WTC11 (cell line): ENCODE results near the gene C10orf105.

Experiments used
- CREB1 ChIP-seq: sonication (generic); formaldehyde crosslinking; IDR thresholded peaks from 2 replicates; pipeline ENCODE4 v1.8.0; 2023; ENCODE audit warnings: mild to moderate bottlenecking, missing genetic modification reagents
- CTCF ChIP-seq: fragments of 200-600 bp; IDR thresholded peaks from 2 replicates; pipeline ENCODE4 v1.8.0; 2022; ENCODE audit warnings: antibody characterized with exemption
- ETV6 ChIP-seq: sonication (generic); formaldehyde crosslinking; IDR thresholded peaks from 2 replicates; pipeline ENCODE4 v1.8.1; 2022; ENCODE audit warnings: mild to moderate bottlenecking, missing genetic modification reagents
- MXD4 ChIP-seq: fragments of 250-450 bp; sonication (Bioruptor Pico); IDR thresholded peaks from 2 replicates; pipeline ENCODE4 v1.8.0; 2021; ENCODE audit warnings: mild to moderate bottlenecking, moderate library complexity, borderline replicate concordance
- NFYB ChIP-seq: sonication (generic); formaldehyde crosslinking; conservative IDR thresholded peaks from 2 replicates; pipeline ENCODE4 v1.8.0; 2022; ENCODE audit warnings: low read depth, missing genetic modification reagents
- SP1 ChIP-seq: sonication (generic); formaldehyde crosslinking; conservative IDR thresholded peaks from 2 replicates; pipeline ENCODE4 v1.8.1; 2022; ENCODE audit warnings: missing genetic modification reagents
- STAT6 ChIP-seq: sonication (generic); formaldehyde crosslinking; conservative IDR thresholded peaks from 2 replicates; pipeline ENCODE4 v1.8.1; 2023; ENCODE audit warnings: mild to moderate bottlenecking, low read depth, missing genetic modification reagents, moderate library complexity

GRCh38 chr10:71753960-71754505 lies 34.5 kb upstream of the C10orf105 start:
- TF ChIP-seq CTCF (no peak), MXD4 (CRISPR knock-in tag) (no peak), NFYB (CRISPR knock-in tag) (no peak), ETV6 (no peak), SP1 (no peak), CREB1 (no peak), STAT6 (CRISPR knock-in tag) (no peak)
